NCI-H2107 treated with DMSO at 0.1 percent for 48 hours (cell line): Measurements from ENCODE around the gene SEC63.

ENCODE experiments used
- DNase-seq: peaks from one replicate; lab custom pipeline; 2025; ENCODE audit not compliant: unreplicated experiment; lab: John Stamatoyannopoulos, UW

SEC63 gene

GRCh38 chr6:107820338-107821261 is 137.4 kb downstream of the SEC63 start:
- peak; percentile 39 for DNase-seq

DNA sequence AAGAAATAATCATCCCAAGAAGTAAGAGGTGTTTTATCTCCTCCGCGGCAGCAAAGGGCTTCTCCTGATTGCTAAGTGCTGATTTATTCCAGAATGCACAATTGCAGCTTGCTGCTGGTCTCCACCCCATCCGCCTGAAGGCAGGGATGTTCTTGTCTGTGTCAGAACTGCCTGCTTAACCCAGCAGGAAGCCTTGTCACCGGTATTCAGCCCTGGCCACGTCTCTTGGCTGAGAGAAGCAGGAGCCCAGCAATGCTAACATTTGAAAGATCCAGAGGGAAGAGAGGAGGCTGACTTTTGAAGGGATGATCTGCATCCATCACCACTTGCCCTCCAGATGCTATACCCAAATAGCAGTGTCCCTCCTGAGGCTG is 138.1 kb downstream of the SEC63 start:
- no peak for DNase-seq

DNA sequence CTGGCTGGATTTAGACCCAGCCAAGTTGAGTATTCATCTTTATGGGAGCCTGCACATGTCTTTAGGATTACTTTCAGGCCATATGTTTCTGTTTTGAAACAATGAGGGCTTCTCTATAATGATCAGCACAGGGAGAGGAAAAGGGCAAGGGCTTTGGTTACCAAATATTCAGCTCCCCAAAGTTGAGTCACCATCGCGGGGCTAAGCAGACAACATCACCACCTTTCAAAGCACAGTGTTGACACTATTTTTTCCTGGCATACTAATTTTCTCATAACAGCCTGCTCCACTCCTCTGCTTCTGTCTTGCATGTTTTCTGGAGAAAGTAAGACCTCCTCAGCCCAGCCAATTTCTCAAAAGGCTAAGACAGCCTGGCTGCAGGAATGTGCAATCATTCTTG is 138.8 kb downstream of the SEC63 start:
- DNase-seq = no peak

GRCh38 chr6:107818272-107818671 is 139.7 kb downstream of the SEC63 start:
- no peak for DNase-seq

DNA sequence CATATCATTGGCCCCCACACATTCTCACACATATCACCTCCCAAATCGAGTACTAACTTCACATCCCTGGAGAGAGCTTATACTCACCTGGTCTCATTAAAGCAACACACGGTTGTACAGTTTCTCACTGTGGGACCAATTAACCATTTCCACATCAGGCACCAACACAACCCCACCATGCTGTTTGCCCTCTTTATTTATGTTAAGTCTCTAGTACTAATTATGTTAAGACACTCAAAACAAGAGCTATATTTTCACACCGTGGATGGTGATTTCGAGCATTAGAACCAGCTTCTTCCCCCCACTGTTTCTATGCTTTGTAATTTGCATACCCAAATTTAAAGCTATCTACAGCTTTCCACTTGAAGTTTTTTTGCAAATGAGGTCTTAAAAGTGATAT is 140.2 kb downstream of the SEC63 start:
- no peak for DNase-seq
